H1 (cell line): Measurements from ENCODE around the gene WNT5A. TPM values are rescaled to one million over a fixed set of nuclear protein-coding genes. Genes with fewer than 3 reads are reported as not detected.
A peak's percentile ranks its signal among the peaks of the same experiment; 100 is the strongest.

Experiments
- ASH2L ChIP-seq: fragments of 200-600, 300-600 bp; sonication (generic); IDR thresholded peaks from one replicate; pipeline ENCODE4 v1.7.1; 2017; ENCODE audit warnings: low read length
- BRCA1 ChIP-seq: IDR thresholded peaks from 2 replicates; pipeline ENCODE4 v1.6.1; 2012; ENCODE audit warnings: low read depth, low read length, improper control_type of control experiment
- CBX5 ChIP-seq: fragments of 300-800, 300-1000 bp; sonication (generic); IDR thresholded peaks from 2 replicates; pipeline ENCODE4 v1.7.1; 2016; ENCODE audit warnings: antibody characterized with exemption, low read length, low read depth
- EP300 ChIP-seq, 2 experiments: IDR thresholded peaks; 1 replicate in 1 of 2; 2 replicates in 1 of 2; pipeline ENCODE4 v1.6.1; 2011 to 2012; ENCODE audit warnings: low read depth in 2 of 2, low read length in 2 of 2, mild to moderate bottlenecking in 2 of 2, borderline replicate concordance in 1 of 2, inconsistent platforms in 1 of 2, moderate library complexity in 1 of 2
- JUN ChIP-seq: IDR thresholded peaks from 2 replicates; pipeline ENCODE4 v1.6.1; 2011; ENCODE audit warnings: low read depth, mild to moderate bottlenecking, improper control_type of control experiment, low read length
- KDM4A ChIP-seq: IDR thresholded peaks from one replicate; pipeline ENCODE4 v1.7.1; 2012; ENCODE audit warnings: low read depth, mild to moderate bottlenecking, moderate library complexity, low read length, inconsistent platforms; ENCODE audit not compliant: severe bottlenecking
- RBBP5 ChIP-seq: IDR thresholded peaks from 2 replicates; pipeline ENCODE4 v1.7.1; 2012; ENCODE audit warnings: low read depth, mild to moderate bottlenecking, inconsistent platforms, low read length, moderate library complexity, borderline replicate concordance
- RXRA ChIP-seq: IDR thresholded peaks from 2 replicates; pipeline ENCODE4 v1.6.1; 2011; ENCODE audit warnings: low read depth, mild to moderate bottlenecking, low read length, moderate library complexity; ENCODE audit not compliant: insufficient read depth
- SIRT6 ChIP-seq: IDR thresholded peaks from one replicate; pipeline ENCODE4 v1.7.1; 2012; ENCODE audit warnings: low read length, inconsistent platforms
- SP4 ChIP-seq: IDR thresholded peaks from 2 replicates; pipeline ENCODE4 v1.6.1; 2012; ENCODE audit warnings: low read length, inconsistent platforms
- SUZ12 ChIP-seq: fragments of 200-600 bp; sonication (generic); IDR thresholded peaks from 2 replicates; pipeline ENCODE4 v1.6.1; 2012; ENCODE audit warnings: mild to moderate bottlenecking, inconsistent platforms, low read length, moderate library complexity, mixed read lengths
- TBP ChIP-seq: IDR thresholded peaks from 2 replicates; pipeline ENCODE4 v1.6.1; 2011; ENCODE audit warnings: low read depth, low read length, improper control_type of control experiment
- TCF12 ChIP-seq: IDR thresholded peaks from 2 replicates; pipeline ENCODE4 v1.6.1; 2011; ENCODE audit warnings: low read depth, mild to moderate bottlenecking, low read length
- TEAD4 ChIP-seq: IDR thresholded peaks from 2 replicates; pipeline ENCODE4 v1.6.1; 2012; ENCODE audit warnings: low read depth, low read length, inconsistent platforms, mixed read lengths
- YY1 ChIP-seq: IDR thresholded peaks from 2 replicates; pipeline ENCODE4 v1.6.1; 2011; ENCODE audit warnings: low read depth, mild to moderate bottlenecking, low read length
- ZNF274 ChIP-seq: IDR thresholded peaks from 2 replicates; pipeline ENCODE4 v1.7.0; 2012; ENCODE audit warnings: low read length, borderline replicate concordance; ENCODE audit errors: extremely low read depth
- polyA plus RNA-seq, 7 experiments: library from polyadenylated mRNA; depleted of rRNA in 3 of 7; stranded (reverse) in 5 of 7; unstranded in 2 of 7; fragments of >200 nt in 5 of 7; fragments of 200-250 nt in 2 of 7; gene quantifications; 1 replicate in 5 of 7; 2 replicates in 1 of 7; 4 replicates in 1 of 7; pipeline versions ENCODE4 v1.2.1 to v1.2.3, GENCODE V29; 2011 to 2013; ENCODE audit warnings: missing spikeins in 2 of 7, mixed read lengths in 2 of 7
- total RNA-seq: library from RNA; stranded (reverse); fragmentation: NEBNext Ultra II Directional; extraction: Animal tissue kit (Norgen Biotek cat#: 25700); gene quantifications from 2 replicates; pipeline ENCODE4 v1.2.1, GENCODE V29; 2021
- TF ChIP-seq, protein P1 (sequence below): IDR thresholded peaks from 2 replicates; pipeline ENCODE4 v1.6.1; 2011; ENCODE audit warnings: low read length, improper control_type of control experiment
- TF ChIP-seq, protein P2 (sequence below): IDR thresholded peaks from 2 replicates; pipeline ENCODE4 v1.6.1; 2012; ENCODE audit warnings: inconsistent platforms

The WNT5A gene
- total and polyA plus RNA-seq, 2 of the 8 experiments (the other 6 are each of a cell fraction or from before 2014, with no cell fraction given) = 3.9 to 5.6 TPM

DNA sequence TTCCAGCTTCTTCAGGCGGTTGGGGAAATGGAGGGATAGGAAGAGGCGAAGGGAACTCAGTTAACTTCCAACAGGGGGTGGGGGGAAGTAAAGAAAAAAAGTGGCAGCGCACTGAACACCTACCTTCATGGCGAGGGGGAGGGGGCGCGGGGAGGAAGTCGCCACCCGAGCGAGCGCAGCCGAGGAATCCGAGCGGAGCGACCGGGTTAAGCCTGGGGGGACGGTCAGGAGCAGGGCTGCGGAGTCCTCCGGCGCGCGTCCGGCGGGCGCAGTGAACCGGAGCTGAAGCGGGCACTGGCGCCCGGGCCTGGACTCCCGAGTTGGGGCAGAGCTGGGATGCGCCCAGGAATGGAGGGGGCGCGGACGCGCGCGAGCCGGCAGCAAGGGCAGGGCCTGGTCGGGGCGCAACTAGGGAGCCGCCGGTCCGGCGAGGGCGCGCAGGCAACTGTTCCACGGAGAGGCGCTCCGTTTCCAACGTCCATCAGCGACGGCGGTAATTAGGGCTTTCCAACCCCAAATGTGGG, at the start of gene WNT5A (continued):
- TF ChIP-seq, protein P1, sequence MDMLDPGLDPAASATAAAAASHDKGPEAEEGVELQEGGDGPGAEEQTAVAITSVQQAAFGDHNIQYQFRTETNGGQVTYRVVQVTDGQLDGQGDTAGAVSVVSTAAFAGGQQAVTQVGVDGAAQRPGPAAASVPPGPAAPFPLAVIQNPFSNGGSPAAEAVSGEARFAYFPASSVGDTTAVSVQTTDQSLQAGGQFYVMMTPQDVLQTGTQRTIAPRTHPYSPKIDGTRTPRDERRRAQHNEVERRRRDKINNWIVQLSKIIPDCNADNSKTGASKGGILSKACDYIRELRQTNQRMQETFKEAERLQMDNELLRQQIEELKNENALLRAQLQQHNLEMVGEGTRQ = no peak
- TF ChIP-seq SP4 (no peak), CBX5 (no peak), SIRT6 (no peak), RBBP5 (no peak; the same call in 1 of the 2 replicates), RXRA (no peak), ASH2L (no peak), YY1 (peak; percentile 8; the same call in 1 of the 2 replicates), KDM4A (no peak), JUN (no peak), TBP (no peak), ZNF274 (no peak), TCF12 (no peak), SUZ12 (peak; percentile 80), BRCA1 (no peak), EP300 (IDR thresholded peaks at IDR 0.05; ENCODE audit: borderline replicate concordance in 1 of 2, low read depth in 2 of 2, low read length in 2 of 2) (no peak), TEAD4 (no peak)
- TF ChIP-seq, protein P2, sequence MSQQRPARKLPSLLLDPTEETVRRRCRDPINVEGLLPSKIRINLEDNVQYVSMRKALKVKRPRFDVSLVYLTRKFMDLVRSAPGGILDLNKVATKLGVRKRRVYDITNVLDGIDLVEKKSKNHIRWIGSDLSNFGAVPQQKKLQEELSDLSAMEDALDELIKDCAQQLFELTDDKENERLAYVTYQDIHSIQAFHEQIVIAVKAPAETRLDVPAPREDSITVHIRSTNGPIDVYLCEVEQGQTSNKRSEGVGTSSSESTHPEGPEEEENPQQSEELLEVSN = 0 out of 2 replicates have a peak, but pooled peaks have one; percentile 32
